Spleen (tissue), 7 donors: ENCODE measurements around the gene PTPN7.

ENCODE experiments used
- CTCF ChIP-seq, 11 experiments: fragments of 200-600 bp in 7 of 11; fragments of 450-650 bp in 4 of 11; sonication (generic) in 4 of 11; IDR thresholded peaks in 8 of 11; conservative IDR thresholded peaks in 3 of 11; 1 replicate in 7 of 11; 2 replicates in 4 of 11; pipeline versions ENCODE4 v1.4.0 to v1.8.0; 2016 to 2021; ENCODE audit warnings: antibody characterized with exemption in 11 of 11, inconsistent platforms in 4 of 11, mild to moderate bottlenecking in 1 of 11
- POLR2AphosphoS5 ChIP-seq, 3 donors: sonication (generic); formaldehyde crosslinking; IDR thresholded peaks; one replicate each; pipeline ENCODE4 v1.5.1; 2017; ENCODE audit warnings: antibody characterized with exemption in 3 of 3
- donor health status: DM: no; HTN: no; CAD: no; lungs with moderate emphysema.
- donor health status: DM: no; HTN: no; CAD: no.
- donor health status: DM: no; HTN: no; CAD: no.

GRCh38 chr1:202133496-202133895 is 26.9 kb downstream of the PTPN7 start:
- TF ChIP-seq POLR2AphosphoS5 (IDR thresholded peaks at IDR 0.05): no peak
- no peak for TF ChIP-seq CTCF (IDR thresholded peaks at IDR 0.05 in 8 of 11, conservative IDR thresholded peaks at IDR 0.05 in 3 of 11)
